Omental fat pad (tissue), 4 donors: ENCODE results near the gene ZSWIM6. TPM values are rescaled to one million over a fixed set of nuclear protein-coding genes. Genes with fewer than 3 reads are reported as not detected.

ENCODE experiments used
- ATAC-seq: fragments of 150-250 bp; one replicate; pipeline ENCODE4 v1.9.1; 2016; ENCODE audit warnings: mild to moderate bottlenecking, moderate library complexity; ENCODE audit not compliant: low FRiP score
- DNase-seq: peaks from one replicate; pipeline ENCODE4 v3.0.0-alpha.2; 2019; ENCODE audit warnings: low spot score
- total RNA-seq, 4 donors: library from RNA; depleted of rRNA; stranded (reverse); fragments of >200 nt; gene quantifications; one replicate each; pipeline ENCODE4 v1.1.0, GENCODE V29; 2016
- TF ChIP-seq, protein P1 (sequence below), 3 donors: fragments of 450-650 bp; IDR thresholded peaks; one replicate each; pipeline ENCODE4 v1.5.1; 2016 to 2017; ENCODE audit warnings: antibody characterized with exemption in 3 of 3, mild to moderate bottlenecking in 3 of 3, moderate library complexity in 2 of 3

ZSWIM6 gene
- 10 to 100 TPM in 3 of 4 donors, 1 to 10 TPM in 1; 9.7 to 31.1 (median 18.6) TPM for total RNA-seq

DNA sequence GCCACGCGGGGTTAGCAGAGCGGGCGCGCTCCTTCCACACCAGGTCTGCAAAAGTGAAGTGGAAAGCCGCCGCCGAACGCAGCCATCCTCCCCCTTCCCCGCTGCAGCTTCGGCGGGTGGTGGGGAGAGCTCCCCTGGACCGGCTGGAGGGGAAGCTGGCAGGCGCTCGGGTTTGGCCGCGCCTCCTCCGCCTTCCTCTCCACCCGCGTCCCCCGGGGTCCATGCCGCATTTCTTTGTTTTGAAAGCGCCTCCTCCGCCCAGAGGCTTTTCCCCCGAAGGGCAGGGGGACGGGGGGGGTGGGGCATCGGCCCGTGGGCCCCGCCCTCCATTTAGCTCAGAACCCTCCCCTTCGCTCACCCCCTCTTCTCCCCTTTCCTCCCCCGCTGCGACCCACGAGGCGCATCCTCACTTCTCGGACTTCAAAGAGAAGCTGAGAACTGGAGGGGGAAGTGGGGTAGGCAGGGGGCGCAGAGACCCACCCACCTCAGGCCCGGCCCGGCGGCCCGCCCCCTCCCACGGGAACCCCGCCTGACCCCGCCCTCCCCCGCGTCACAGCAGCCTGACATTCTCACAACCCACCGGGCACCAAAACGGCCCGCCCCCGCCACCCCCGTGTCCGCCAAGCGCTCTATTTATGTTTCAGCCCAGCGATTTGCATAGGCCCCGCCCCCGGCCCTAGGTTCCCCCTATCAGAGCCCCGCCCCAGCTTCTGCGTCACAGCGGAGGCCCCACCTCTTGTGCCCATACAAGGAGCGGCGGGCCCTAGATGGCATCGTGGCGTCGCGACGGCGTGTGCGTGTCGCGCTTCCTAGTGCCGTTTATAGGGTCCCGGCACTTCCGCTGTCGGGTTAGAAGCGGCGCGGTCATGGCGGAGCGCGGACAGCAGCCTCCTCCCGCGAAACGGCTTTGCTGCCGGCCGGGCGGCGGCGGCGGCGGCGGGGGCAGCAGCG, at the start of gene ZSWIM6:
ZSWIM6 (plus strand) TSS at position 852 of the 951 bp plus-strand sequence; CDS start at position 867, 15 bp downstream.
- peak; percentile 99 for DNase-seq
- ATAC-seq: peak; percentile 92
- TF ChIP-seq, protein P1, sequence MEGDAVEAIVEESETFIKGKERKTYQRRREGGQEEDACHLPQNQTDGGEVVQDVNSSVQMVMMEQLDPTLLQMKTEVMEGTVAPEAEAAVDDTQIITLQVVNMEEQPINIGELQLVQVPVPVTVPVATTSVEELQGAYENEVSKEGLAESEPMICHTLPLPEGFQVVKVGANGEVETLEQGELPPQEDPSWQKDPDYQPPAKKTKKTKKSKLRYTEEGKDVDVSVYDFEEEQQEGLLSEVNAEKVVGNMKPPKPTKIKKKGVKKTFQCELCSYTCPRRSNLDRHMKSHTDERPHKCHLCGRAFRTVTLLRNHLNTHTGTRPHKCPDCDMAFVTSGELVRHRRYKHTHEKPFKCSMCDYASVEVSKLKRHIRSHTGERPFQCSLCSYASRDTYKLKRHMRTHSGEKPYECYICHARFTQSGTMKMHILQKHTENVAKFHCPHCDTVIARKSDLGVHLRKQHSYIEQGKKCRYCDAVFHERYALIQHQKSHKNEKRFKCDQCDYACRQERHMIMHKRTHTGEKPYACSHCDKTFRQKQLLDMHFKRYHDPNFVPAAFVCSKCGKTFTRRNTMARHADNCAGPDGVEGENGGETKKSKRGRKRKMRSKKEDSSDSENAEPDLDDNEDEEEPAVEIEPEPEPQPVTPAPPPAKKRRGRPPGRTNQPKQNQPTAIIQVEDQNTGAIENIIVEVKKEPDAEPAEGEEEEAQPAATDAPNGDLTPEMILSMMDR (IDR thresholded peaks at IDR 0.05): no peak

GRCh38 chr5:61283471-61283870, 48.6 kb upstream of the ZSWIM6 start:
- TF ChIP-seq, protein P1 (IDR thresholded peaks at IDR 0.05): no peak
- ATAC-seq: no peak
- no peak for DNase-seq

GRCh38 chr5:61285531-61285930, 46.5 kb upstream of the ZSWIM6 start:
- TF ChIP-seq, protein P1 (IDR thresholded peaks at IDR 0.05): no peak
- no peak for DNase-seq
- ATAC-seq: no peak

DNA sequence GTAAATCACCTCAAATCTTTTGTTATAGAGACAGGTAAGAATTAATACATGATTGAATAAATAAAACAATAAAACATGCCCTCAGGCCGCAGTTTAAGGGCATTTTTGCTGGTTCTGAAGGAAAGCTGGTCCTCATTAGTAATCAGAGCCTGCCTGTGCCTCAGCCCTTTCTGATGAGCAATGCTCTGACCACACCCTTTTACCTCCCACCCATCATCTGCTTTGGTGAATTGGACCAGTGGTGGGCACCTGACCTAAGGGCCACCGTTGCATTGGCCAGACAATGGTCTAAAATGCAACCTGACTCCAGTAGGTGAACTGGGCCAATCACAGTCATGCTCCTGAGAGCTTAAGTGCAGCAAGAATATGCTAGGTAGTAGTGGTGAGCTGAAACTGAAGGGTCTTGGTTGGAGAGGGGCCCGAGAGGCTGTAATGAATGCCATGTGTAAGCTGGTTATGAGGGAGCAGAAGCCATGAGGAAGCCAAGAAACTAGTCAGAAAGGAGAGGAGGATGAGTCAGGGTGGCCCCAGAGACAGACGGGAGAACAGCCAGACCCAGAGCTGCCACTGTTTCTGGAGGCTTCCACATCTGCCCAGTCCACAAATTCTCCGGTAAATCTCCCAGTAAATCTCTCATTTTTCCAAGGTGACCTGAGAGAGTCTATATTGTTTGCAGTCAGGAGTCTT, 45.5 kb upstream of the ZSWIM6 start:
- TF ChIP-seq, protein P1 (IDR thresholded peaks at IDR 0.05): no peak
- DNase-seq: no peak
- ATAC-seq: no peak

DNA sequence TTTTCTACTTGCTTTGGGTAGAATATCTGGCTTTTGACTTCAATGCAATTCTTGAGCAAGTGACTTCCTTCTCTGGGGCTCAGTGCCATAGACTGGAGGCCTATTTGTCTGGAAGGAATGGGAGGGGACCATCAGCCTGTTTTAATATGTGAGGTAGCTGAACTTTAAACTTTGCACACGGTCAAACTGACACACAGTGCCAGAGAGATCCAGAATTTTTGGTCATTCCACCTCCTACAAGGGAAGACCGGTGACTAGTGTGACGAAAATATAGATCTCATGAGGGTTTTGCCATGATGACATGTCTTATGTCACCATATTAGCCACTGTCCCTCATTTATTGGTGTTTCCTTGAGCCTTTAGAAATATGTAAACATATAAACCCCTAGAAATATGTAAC, 44.6 kb upstream of the ZSWIM6 start:
- no peak for DNase-seq
- no peak for ATAC-seq
- TF ChIP-seq, protein P1 (IDR thresholded peaks at IDR 0.05): no peak

DNA sequence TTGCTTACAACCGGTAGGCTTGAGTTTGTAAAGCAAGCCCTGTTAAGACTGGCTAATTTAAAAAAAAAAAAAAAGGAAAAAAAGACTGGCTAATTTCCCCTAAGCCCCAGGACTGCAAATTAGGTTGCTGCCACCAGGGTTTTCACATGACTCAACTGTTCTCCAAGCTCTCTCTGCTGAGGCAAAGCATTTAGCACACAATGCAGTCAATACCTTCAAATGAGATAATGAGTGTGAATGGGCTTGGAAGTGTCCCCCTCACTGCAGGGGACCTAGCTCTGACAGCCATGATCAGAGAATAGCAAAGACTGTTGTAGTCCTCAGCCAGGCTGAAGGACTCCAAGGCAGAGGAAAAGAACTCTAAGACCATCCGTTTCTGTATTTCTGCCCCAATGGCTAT, 42.8 kb upstream of the ZSWIM6 start:
- DNase-seq: no peak
- TF ChIP-seq, protein P1 (IDR thresholded peaks at IDR 0.05): no peak
- ATAC-seq: no peak
